Natural killer cell (primary cell): ENCODE measurements around the gene NLGN4Y. TPM values are rescaled to one million over a fixed set of nuclear protein-coding genes. Genes with fewer than 3 reads are reported as not detected.

Experiments used
- ATAC-seq, 3 donors: fragments of 150-1000 bp in 2 of 3; fragments of 200-7000 bp in 1 of 3; cut with Tn5 transposase; 1 replicate in 1 of 3; 2 replicates in 2 of 3; pipeline ENCODE4 v1.10.0; 2021; ENCODE audit warnings: mild to moderate bottlenecking in 2 of 3, moderate library complexity in 2 of 3
- DNase-seq, 2 donors: peaks; one replicate each; pipeline versions ENCODE4 v3.0.0 to v3.0.0-alpha.2; 2013 to 2021; ENCODE audit warnings: mixed read lengths in 1 of 2
- H3K27ac ChIP-seq: one replicate; pipeline ENCODE4 v1.5.1; 2013; ENCODE audit warnings: mild to moderate bottlenecking, low read length
- H3K27me3 ChIP-seq: one replicate; pipeline ENCODE4 v1.6.1; 2013; ENCODE audit warnings: low read length; ENCODE audit not compliant: control insufficient read depth, insufficient read depth
- H3K36me3 ChIP-seq: one replicate; pipeline ENCODE4 v1.6.1; 2013; ENCODE audit warnings: low read length; ENCODE audit not compliant: control insufficient read depth, insufficient read depth
- H3K4me1 ChIP-seq: one replicate; pipeline ENCODE4 v1.6.1; 2013; ENCODE audit warnings: low read length; ENCODE audit not compliant: control insufficient read depth, insufficient read depth
- H3K4me3 ChIP-seq: one replicate; pipeline ENCODE4 v1.5.1; 2013; ENCODE audit warnings: low read length
- H3K9me3 ChIP-seq: one replicate; pipeline ENCODE4 v1.6.1; 2013; ENCODE audit warnings: low read length; ENCODE audit not compliant: control insufficient read depth, insufficient read depth
- H3K27ac Mint-ChIP-seq, 2 donors: one replicate each; pipeline ENCODE4 v1.8.0; 2022; ENCODE audit warnings: mild to moderate bottlenecking in 2 of 2, mixed read lengths in 2 of 2, moderate library complexity in 1 of 2
- H3K27me3 Mint-ChIP-seq, 2 donors: one replicate each; pipeline ENCODE4 v1.8.0; 2022; ENCODE audit warnings: low read depth in 2 of 2, mixed read lengths in 2 of 2
- H3K36me3 Mint-ChIP-seq: one replicate; pipeline ENCODE4 v1.8.0; 2022; ENCODE audit warnings: mixed read lengths
- H3K4me1 Mint-ChIP-seq, 2 donors: one replicate each; pipeline ENCODE4 v1.8.0; 2022; ENCODE audit warnings: mixed read lengths in 2 of 2
- H3K4me3 Mint-ChIP-seq: one replicate; pipeline ENCODE4 v1.8.0; 2022; ENCODE audit warnings: mild to moderate bottlenecking, moderate library complexity, mixed read lengths
- H3K9me3 Mint-ChIP-seq, 2 donors: one replicate each; pipeline ENCODE4 v1.8.0; 2022; ENCODE audit warnings: mixed read lengths in 2 of 2
- WGBS: methylation state at CpG from one replicate; pipeline ENCODE4 v1.1.7; 2013; ENCODE audit warnings: missing lambda C conversion rate; ENCODE audit not compliant: insufficient coverage; 5-methylcytosine and 5-hydroxymethylcytosine counted together
- intact Hi-C: fragments of 100-400 bp; cut with micrococcal nuclease; formaldehyde crosslinking; loops from one replicate; pipeline ENCODE4 v1.14.2; 2022
- total RNA-seq, 4 donors: library from RNA; stranded (reverse); fragments of 120-200 nt in 1 of 4; gene quantifications; one replicate each; pipeline versions ENCODE4 v1.2.3 to v1.2.4, GENCODE V29; 2013 to 2022
- TF ChIP-seq, protein P1 (sequence below): fragments of 200-600 bp; IDR thresholded peaks from one replicate; pipeline ENCODE4 v1.8.0; 2022; ENCODE audit warnings: antibody characterized with exemption

NLGN4Y gene
- total RNA-seq, 3 donors from 2014 or later (not counting 1 experiment from before 2014, with no cell fraction given): 0.38 TPM; not detected in 2

GRCh38 chrY:14804041-14804440, 279.7 kb downstream of the NLGN4Y start:
- Mint-ChIP-seq H3K4me1 (no peaks in the 10 kb centered on the region), H3K4me3 (no peak overlapping the region), H3K36me3 (no peaks in the 10 kb centered on the region), H3K27me3 (no peaks in the 10 kb centered on the region), H3K9me3 (peaks cover 0 to 2% of the 10 kb centered on the region in 2 donors), H3K27ac (no peak overlapping the region)
- H3K4me3 ChIP-seq: no peak overlapping the region
- TF ChIP-seq, protein P1, sequence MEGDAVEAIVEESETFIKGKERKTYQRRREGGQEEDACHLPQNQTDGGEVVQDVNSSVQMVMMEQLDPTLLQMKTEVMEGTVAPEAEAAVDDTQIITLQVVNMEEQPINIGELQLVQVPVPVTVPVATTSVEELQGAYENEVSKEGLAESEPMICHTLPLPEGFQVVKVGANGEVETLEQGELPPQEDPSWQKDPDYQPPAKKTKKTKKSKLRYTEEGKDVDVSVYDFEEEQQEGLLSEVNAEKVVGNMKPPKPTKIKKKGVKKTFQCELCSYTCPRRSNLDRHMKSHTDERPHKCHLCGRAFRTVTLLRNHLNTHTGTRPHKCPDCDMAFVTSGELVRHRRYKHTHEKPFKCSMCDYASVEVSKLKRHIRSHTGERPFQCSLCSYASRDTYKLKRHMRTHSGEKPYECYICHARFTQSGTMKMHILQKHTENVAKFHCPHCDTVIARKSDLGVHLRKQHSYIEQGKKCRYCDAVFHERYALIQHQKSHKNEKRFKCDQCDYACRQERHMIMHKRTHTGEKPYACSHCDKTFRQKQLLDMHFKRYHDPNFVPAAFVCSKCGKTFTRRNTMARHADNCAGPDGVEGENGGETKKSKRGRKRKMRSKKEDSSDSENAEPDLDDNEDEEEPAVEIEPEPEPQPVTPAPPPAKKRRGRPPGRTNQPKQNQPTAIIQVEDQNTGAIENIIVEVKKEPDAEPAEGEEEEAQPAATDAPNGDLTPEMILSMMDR: no peak
- ATAC-seq (no peak), DNase-seq (no peak)
- no peaks in the 10 kb centered on the region for H3K4me1 ChIP-seq
- intact Hi-C loops: no loop called here
- no peak overlapping the region for H3K27ac ChIP-seq
- H3K9me3 ChIP-seq: no peaks in the 10 kb centered on the region
- no peaks in the 10 kb centered on the region for H3K36me3 ChIP-seq
- no peaks in the 10 kb centered on the region for H3K27me3 ChIP-seq

GRCh38 chrY:14818452-14818851, 294.1 kb downstream of the NLGN4Y start:
- Mint-ChIP-seq H3K4me1 (no peaks in the 10 kb centered on the region), H3K4me3 (no peak overlapping the region), H3K9me3 (no peaks in the 10 kb centered on the region), H3K36me3 (no peaks in the 10 kb centered on the region), H3K27me3 (no peaks in the 10 kb centered on the region), H3K27ac (no peak overlapping the region)
- Histone ChIP-seq H3K9me3 (no peaks in the 10 kb centered on the region), H3K4me1 (no peaks in the 10 kb centered on the region), H3K4me3 (no peak overlapping the region), H3K27ac (no peak overlapping the region), H3K36me3 (no peaks in the 10 kb centered on the region), H3K27me3 (no peaks in the 10 kb centered on the region)
- ATAC-seq: no peak
- DNase-seq: no peak
- TF ChIP-seq, protein P1: no peak
- intact Hi-C loops: no loop called here

- no peak for DNase-seq
- H3K9me3 ChIP-seq: no peaks in the 10 kb centered on the region
- no peak for ATAC-seq
- Mint-ChIP-seq H3K4me1 (no peaks in the 10 kb centered on the region), H3K9me3 (peaks cover 0 to 6% of the 10 kb centered on the region in 2 donors), H3K4me3 (no peak overlapping the region), H3K36me3 (no peaks in the 10 kb centered on the region), H3K27ac (no peak overlapping the region), H3K27me3 (no peaks in the 10 kb centered on the region)
- no peak overlapping the region for H3K27ac ChIP-seq
- no peaks in the 10 kb centered on the region for H3K4me1 ChIP-seq
- no peaks in the 10 kb centered on the region for H3K36me3 ChIP-seq
- no peak overlapping the region for H3K4me3 ChIP-seq
- TF ChIP-seq, protein P1: no peak
- WGBS: 88% methylated on average over 1 of the region's 2 CpGs
- no peaks in the 10 kb centered on the region for H3K27me3 ChIP-seq
- intact Hi-C loops: no loop called here
Measured at GRCh38 chrY:14822201-14822600, 297.9 kb downstream of the NLGN4Y start.

DNA sequence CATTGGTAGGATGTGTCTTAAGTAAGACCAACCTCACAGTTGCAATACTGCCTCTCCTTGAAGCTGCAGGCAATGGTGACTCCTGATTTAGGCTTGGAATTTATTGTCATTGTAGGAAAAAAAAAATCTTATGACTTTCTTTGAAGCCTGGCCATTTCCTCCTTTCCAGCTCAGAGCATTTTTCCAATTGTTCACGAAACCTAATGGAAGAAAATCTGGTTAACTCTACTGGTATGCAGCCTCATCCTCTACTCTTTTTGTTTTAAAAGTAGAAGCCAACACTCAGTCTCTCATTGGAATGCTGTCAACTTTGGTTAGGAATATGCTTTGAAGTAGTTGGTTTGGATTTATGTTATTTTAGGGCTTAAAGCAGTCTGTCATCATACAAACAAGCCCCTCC, 298.6 kb downstream of the NLGN4Y start:
- Mint-ChIP-seq H3K4me1 (no peaks in the 10 kb centered on the region), H3K4me3 (no peak overlapping the region), H3K27me3 (no peaks in the 10 kb centered on the region), H3K9me3 (peaks cover 0 to 6% of the 10 kb centered on the region in 2 donors), H3K36me3 (no peaks in the 10 kb centered on the region), H3K27ac (no peak overlapping the region)
- Histone ChIP-seq H3K4me3 (no peak overlapping the region), H3K27me3 (no peaks in the 10 kb centered on the region), H3K27ac (no peak overlapping the region), H3K4me1 (no peaks in the 10 kb centered on the region), H3K36me3 (no peaks in the 10 kb centered on the region), H3K9me3 (no peaks in the 10 kb centered on the region)
- intact Hi-C loops: no loop called here
- 100% methylated on average over 1 of the region's 1 CpG for WGBS
- no peak for ATAC-seq
- TF ChIP-seq, protein P1: no peak
- DNase-seq: no peak
